ENCODE data around the gene SUMF2. TPM values are rescaled to one million over a fixed set of nuclear protein-coding genes. Genes with fewer than 3 reads are reported as not detected.
"Not testable (repeated sequence)": the region's sequence is repeated elsewhere in the genome, so short reads cannot be mapped to it uniquely, and the experiment has no call there.

Gene SUMF2
- 186 and 206 TPM in 2 replicates for total RNA-seq (2014; rRNA removed; shearing (Covaris generic))
- 188 and 200 TPM in 2 replicates for polyA plus RNA-seq (2016; fragmentation: Nextera tagmentation; extraction: Ambion mirVana)

DNA sequence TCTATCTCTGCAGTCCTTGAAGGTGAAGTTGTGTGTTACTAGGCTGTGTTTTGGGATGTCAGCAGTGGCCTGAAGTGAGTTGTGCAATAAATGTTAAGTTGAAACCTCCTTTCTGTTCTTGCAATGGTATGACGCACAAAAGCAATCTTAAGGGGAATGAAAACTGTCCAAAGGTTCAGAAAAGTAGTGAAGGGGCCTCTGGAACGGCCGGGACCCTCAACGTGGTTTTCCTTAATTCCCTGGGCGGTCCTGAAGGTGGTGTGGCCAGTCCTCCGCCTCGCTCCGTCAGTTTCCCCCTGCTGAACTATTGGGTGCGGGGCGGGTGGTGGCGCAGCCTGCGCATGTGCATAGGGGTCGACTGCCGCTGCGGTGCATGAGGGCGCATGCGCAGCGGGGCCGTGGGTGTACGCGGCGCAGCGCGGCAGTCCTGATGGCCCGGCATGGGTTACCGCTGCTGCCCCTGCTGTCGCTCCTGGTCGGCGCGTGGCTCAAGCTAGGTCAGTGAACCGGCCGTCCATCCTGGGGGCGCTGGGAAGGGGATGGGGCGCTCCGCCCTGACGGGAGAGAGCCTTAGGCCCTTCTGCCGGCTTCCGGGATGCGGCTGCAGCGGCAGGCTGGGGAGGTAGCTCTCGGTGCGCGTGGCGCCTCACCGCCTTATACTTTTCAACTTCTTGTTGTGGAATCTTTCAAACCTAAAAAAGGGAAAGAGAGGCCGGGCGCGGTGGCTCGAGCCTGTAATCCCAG lies at the start of gene SUMF2:
Gene SUMF2, plus strand, starts transcription at position 405 of the 744 bp plus-strand sequence. Its CDS starts 26 bp downstream, at position 431.
- Histone ChIP-seq H2AFZ (peak within 1 kb of the TSS; percentile 88), H3K9me3 (ENCODE audit: low read depth) (no peaks in the 10 kb centered on the region), H4K20me1 (ENCODE audit: insufficient read depth) (no peaks in the 10 kb centered on the region), H3K4me3 (peak within 1 kb of the TSS; percentile 89), H3K4me1 (ENCODE audit: insufficient read depth) (peaks cover 31% of the 10 kb centered on the region), H3K27me3 (replicated peaks; ENCODE audit: insufficient read depth) (no peaks in the 10 kb centered on the region), H3K4me2 (ENCODE audit: unreplicated experiment) (peak within 1 kb of the TSS; percentile 93), H3K36me3 (ENCODE audit: low read depth) (peaks cover 24% of the 10 kb centered on the region; the same call in 1 of the 2 replicates), H3K9ac (peak within 1 kb of the TSS; percentile 91), H3K27ac (peak within 1 kb of the TSS; percentile 86), H3F3A (ENCODE audit: insufficient read depth) (peaks cover 49% of the 10 kb centered on the region), H3K9me2 (ENCODE audit: insufficient read depth) (no peaks in the 10 kb centered on the region), H3K79me2 (ENCODE audit: insufficient read depth) (peaks cover 39% of the 10 kb centered on the region)
- DNase-seq = peak; percentile 96
- WGBS, 2 experiments (ENCODE audit: low coverage in 1 of 2, low lambda C conversion rate in 2 of 2, missing lambda C conversion rate in 2 of 2) = 1% methylated on average over 45 to 47 of the region's 49 CpGs
- TF ChIP-seq EZH2 (IDR thresholded peaks at IDR 0.05; ENCODE audit: insufficient read depth, poor library complexity, severe bottlenecking) = no peak
- TF ChIP-seq EZH2phosphoT487 (IDR thresholded peaks at IDR 0.05; ENCODE audit: insufficient read depth, low read depth) = no peak
- in situ Hi-C loops (cut with MboI) = loop anchor here (25.0 kb wide), 1 partner anchor 1302 kb away; the partner anchor contains the start of gene SEC61G

DNA sequence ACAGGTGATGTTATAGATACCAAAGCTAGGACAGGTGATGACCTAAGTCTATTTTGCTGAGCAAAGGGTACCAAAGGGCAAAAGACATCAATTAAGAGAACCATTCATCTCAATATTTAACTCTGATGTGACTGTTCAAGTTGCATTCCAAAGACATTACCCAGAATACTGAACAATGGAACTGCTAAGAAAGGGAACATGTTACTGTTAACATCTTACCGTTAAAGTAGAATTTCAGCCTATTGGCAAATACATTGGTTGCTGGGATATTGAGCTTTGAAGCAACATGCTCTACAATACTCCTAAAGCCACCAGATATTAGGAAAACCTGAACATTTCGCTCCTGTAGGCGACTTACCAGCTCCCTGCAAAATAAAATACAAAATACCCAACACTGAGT lies 47.1 kb upstream of the SUMF2 start:
- H3K9me3 ChIP-seq (ENCODE audit: low read depth); H3K4me1 ChIP-seq (ENCODE audit: insufficient read depth); H3F3A ChIP-seq (ENCODE audit: insufficient read depth); H2AFZ ChIP-seq; H4K20me1 ChIP-seq (ENCODE audit: insufficient read depth); H3K27me3 ChIP-seq (replicated peaks; ENCODE audit: insufficient read depth); H3K4me3 ChIP-seq; DNase-seq; H3K9me2 ChIP-seq (ENCODE audit: insufficient read depth); H3K27ac ChIP-seq; in situ Hi-C loops (cut with MboI); H3K9ac ChIP-seq; H3K4me2 ChIP-seq (ENCODE audit: unreplicated experiment); H3K79me2 ChIP-seq (ENCODE audit: insufficient read depth): not testable (repeated sequence)
- WGBS, 2 experiments (ENCODE audit: low coverage in 1 of 2, low lambda C conversion rate in 2 of 2, missing lambda C conversion rate in 2 of 2) = 98 to 100% methylated on average over 3 of the region's 3 CpGs
- peaks cover 20% of the 10 kb centered on the region; the same call in 1 of the 2 replicates for H3K36me3 ChIP-seq (ENCODE audit: low read depth)

- H3K9ac ChIP-seq = no peak overlapping the region
- no peak overlapping the region for H2AFZ ChIP-seq
- no peaks in the 10 kb centered on the region for H3K4me1 ChIP-seq (ENCODE audit: insufficient read depth)
- H3K36me3 ChIP-seq (ENCODE audit: low read depth) = peaks cover 14% of the 10 kb centered on the region; the same call in 1 of the 2 replicates
- H3K79me2 ChIP-seq (ENCODE audit: insufficient read depth) = no peaks in the 10 kb centered on the region
- H4K20me1 ChIP-seq (ENCODE audit: insufficient read depth) = no peaks in the 10 kb centered on the region
- in situ Hi-C loops (cut with MboI) = no loop called here
- H3K27me3 ChIP-seq (replicated peaks; ENCODE audit: insufficient read depth) = no peaks in the 10 kb centered on the region
- H3K4me3 ChIP-seq = no peak overlapping the region
- WGBS, 2 experiments (ENCODE audit: low coverage in 1 of 2, low lambda C conversion rate in 2 of 2, missing lambda C conversion rate in 2 of 2) = 68 to 77% methylated on average over 9 of the region's 9 CpGs
- H3K9me3 ChIP-seq (ENCODE audit: low read depth) = no peaks in the 10 kb centered on the region
- H3K4me2 ChIP-seq (ENCODE audit: unreplicated experiment) = no peak overlapping the region
- H3K27ac ChIP-seq = no peak overlapping the region
- H3K9me2 ChIP-seq (ENCODE audit: insufficient read depth) = no peaks in the 10 kb centered on the region
- no peak for DNase-seq
- H3F3A ChIP-seq (ENCODE audit: insufficient read depth) = no peaks in the 10 kb centered on the region
- TF ChIP-seq EZH2 (IDR thresholded peaks at IDR 0.05; ENCODE audit: insufficient read depth, poor library complexity, severe bottlenecking) (no peak), EZH2phosphoT487 (IDR thresholded peaks at IDR 0.05; ENCODE audit: insufficient read depth, low read depth) (no peak)
These were observed 44.6 kb upstream of the SUMF2 start for GRCh38 chr7:56019501-56019900.

- Histone ChIP-seq H2AFZ (no peak overlapping the region), H3K9me2 (ENCODE audit: insufficient read depth) (no peaks in the 10 kb centered on the region), H3K4me2 (ENCODE audit: unreplicated experiment) (no peak overlapping the region), H3F3A (ENCODE audit: insufficient read depth) (no peaks in the 10 kb centered on the region), H3K79me2 (ENCODE audit: insufficient read depth) (peaks cover 8% of the 10 kb centered on the region; the same call in 1 of the 2 replicates), H3K4me1 (ENCODE audit: insufficient read depth) (no peaks in the 10 kb centered on the region), H3K4me3 (no peak overlapping the region), H3K9ac (no peak overlapping the region), H3K27ac (no peak overlapping the region), H3K27me3 (replicated peaks; ENCODE audit: insufficient read depth) (no peaks in the 10 kb centered on the region), H3K36me3 (ENCODE audit: low read depth) (0 out of 2 replicates have a peak, but pooled peaks cover 6% of the 10 kb centered on the region), H4K20me1 (ENCODE audit: insufficient read depth) (no peaks in the 10 kb centered on the region), H3K9me3 (ENCODE audit: low read depth) (no peaks in the 10 kb centered on the region)
- no peak for TF ChIP-seq EZH2 (IDR thresholded peaks at IDR 0.05; ENCODE audit: insufficient read depth, poor library complexity, severe bottlenecking)
- TF ChIP-seq EZH2phosphoT487 (IDR thresholded peaks at IDR 0.05; ENCODE audit: insufficient read depth, low read depth) = no peak
- DNase-seq = no peak
- in situ Hi-C loops (cut with MboI) = no loop called here
These were observed 40.6 kb upstream of the SUMF2 start for GRCh38 chr7:56023500-56023899.
